ENCODE data around the gene SYP. TPM values are rescaled to one million over a fixed set of nuclear protein-coding genes. Genes with fewer than 3 reads are reported as not detected.

SYP gene
- total RNA-seq, 1 donor from 2014 or later, result 0.17 TPM

GRCh38 chrX:49139713-49140112 is 60.3 kb downstream of the SYP start:
- TF ChIP-seq, protein P1, sequence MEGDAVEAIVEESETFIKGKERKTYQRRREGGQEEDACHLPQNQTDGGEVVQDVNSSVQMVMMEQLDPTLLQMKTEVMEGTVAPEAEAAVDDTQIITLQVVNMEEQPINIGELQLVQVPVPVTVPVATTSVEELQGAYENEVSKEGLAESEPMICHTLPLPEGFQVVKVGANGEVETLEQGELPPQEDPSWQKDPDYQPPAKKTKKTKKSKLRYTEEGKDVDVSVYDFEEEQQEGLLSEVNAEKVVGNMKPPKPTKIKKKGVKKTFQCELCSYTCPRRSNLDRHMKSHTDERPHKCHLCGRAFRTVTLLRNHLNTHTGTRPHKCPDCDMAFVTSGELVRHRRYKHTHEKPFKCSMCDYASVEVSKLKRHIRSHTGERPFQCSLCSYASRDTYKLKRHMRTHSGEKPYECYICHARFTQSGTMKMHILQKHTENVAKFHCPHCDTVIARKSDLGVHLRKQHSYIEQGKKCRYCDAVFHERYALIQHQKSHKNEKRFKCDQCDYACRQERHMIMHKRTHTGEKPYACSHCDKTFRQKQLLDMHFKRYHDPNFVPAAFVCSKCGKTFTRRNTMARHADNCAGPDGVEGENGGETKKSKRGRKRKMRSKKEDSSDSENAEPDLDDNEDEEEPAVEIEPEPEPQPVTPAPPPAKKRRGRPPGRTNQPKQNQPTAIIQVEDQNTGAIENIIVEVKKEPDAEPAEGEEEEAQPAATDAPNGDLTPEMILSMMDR (conservative IDR thresholded peaks at IDR 0.05; ENCODE audit: low read depth, low read length), result no peak
- no peak for DNase-seq (ENCODE audit: low read depth)

More at GRCh38 chrX:49139713-49140112, 60.3 kb downstream of the SYP start:
- no peak overlapping the region for H3K4me3 ChIP-seq (ENCODE audit: low read depth, low read length)

Other genes starting within 250 kb of the SYP start
- 34.4 and 44.2 TPM in 2 replicates for gene OTUD5, start 242.6 kb downstream of the SYP start, total RNA-seq
- gene KCND1, start 228.3 kb downstream of the SYP start, total RNA-seq, result 0.51 and 1.1 TPM in 2 replicates
- gene GRIPAP1, start 197.9 kb downstream of the SYP start, total RNA-seq, result 15.8 and 24.6 TPM in 2 replicates
- 51.8 and 63.7 TPM in 2 replicates for gene TFE3, start 156.8 kb downstream of the SYP start, total RNA-seq
- 4.0 and 4.5 TPM in 2 replicates for gene CCDC120, start 141.2 kb downstream of the SYP start, total RNA-seq
- gene PRAF2, start 126.2 kb downstream of the SYP start, total RNA-seq, result 13.5 and 16.7 TPM in 2 replicates
- gene WDR45, start 120.3 kb downstream of the SYP start, total RNA-seq, result 32.5 and 43.7 TPM in 2 replicates
- gene GPKOW, start 76.5 kb downstream of the SYP start, total RNA-seq, result 28.9 and 31.9 TPM in 2 replicates
- 8.3 and 9.6 TPM in 2 replicates for gene MAGIX, start 37.4 kb downstream of the SYP start, total RNA-seq
- 115 and 132 TPM in 2 replicates for gene PLP2, start 28.3 kb downstream of the SYP start, total RNA-seq
- gene PRICKLE3, start 13.8 kb downstream of the SYP start, total RNA-seq, result 13.0 and 18.5 TPM in 2 replicates
- gene CACNA1F, start 33.1 kb upstream of the SYP start, total RNA-seq, result 0.12 TPM in 1 of 2 replicates, not detected in the other
- 22.7 and 25.9 TPM in 2 replicates for gene CCDC22, start 35.3 kb upstream of the SYP start, total RNA-seq
- 0.07 TPM in 1 of 2 replicates, not detected in the other for gene FOXP3, start 64.5 kb upstream of the SYP start, total RNA-seq
- 0.87 and 2.3 TPM in 2 replicates for gene PPP1R3F, start 69.6 kb upstream of the SYP start, total RNA-seq
- gene GAGE10, start 103.5 kb upstream of the SYP start, total RNA-seq, result not detected in 2 replicates
- gene GAGE12J, start 121.8 kb upstream of the SYP start, total RNA-seq, result not detected in 2 replicates
- gene GAGE13, start 131.4 kb upstream of the SYP start, total RNA-seq, result not detected in 2 replicates

Data from epithelial cell of proximal tubule (primary cell).